Measurements from ENCODE around the gene GORAB. TPM values are rescaled to one million over a fixed set of nuclear protein-coding genes. Genes with fewer than 3 reads are reported as not detected.

Gene GORAB
- polyA plus RNA-seq, 1 donor from 2014 or later, result 17.8 TPM

DNA sequence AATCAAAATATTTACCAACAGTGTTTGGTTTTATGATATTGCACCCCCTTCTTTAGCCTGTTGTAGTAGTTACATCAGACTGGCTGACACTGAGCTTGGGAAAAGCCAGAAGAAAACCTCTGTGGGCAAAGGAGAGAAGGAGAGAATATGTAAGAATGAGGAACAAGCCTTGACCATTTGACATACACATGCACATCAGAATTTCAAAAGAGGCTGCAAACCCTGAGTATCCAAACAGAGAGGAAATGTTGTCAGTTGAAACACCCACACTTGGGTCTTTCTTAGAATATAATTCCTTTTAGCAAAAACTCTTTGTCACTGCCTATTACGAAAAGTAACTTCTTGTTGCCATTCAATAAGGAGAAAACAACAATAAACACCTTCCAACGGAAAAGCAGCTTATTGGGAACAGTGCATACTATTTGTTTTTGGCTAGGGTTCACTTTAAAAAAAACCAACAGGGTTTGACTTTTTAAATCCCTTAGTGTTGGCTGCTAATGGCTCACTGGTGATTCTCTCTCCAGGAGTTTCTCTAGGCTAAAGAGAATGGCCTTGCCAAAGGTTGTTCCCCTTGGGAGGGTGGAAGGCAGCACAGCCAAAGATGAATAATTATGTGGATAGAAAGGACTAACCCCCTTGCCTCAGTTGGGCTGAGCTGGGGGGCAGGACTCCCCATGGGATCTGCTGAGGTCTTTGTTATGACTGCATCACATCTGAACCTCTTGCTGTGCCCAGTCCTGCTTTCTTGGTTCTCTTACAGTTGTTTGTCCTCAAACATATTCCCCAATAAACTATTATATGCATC is 48.9 kb downstream of the GORAB start:
- Histone ChIP-seq H3K4me2 (ENCODE audit: low read length) (no peak overlapping the region), H3K4me3 (ENCODE audit: low read length) (no peak overlapping the region), H3K36me3 (ENCODE audit: insufficient read depth, low read length) (no peaks in the 10 kb centered on the region), H2AFZ (ENCODE audit: low read depth, low read length) (no peak overlapping the region), H3K79me2 (replicated peaks; ENCODE audit: insufficient read depth, low read length) (no peaks in the 10 kb centered on the region), H3K9ac (ENCODE audit: low read length) (no peak overlapping the region), H3K9me3 (ENCODE audit: low read length) (no peaks in the 10 kb centered on the region), H4K20me1 (ENCODE audit: insufficient read depth) (no peaks in the 10 kb centered on the region), H3F3A (ENCODE audit: insufficient read depth, low read length, poor library complexity, severe bottlenecking) (no peaks in the 10 kb centered on the region), H3K27me3 (ENCODE audit: insufficient read depth, low read depth, low read length) (peaks cover 7% of the 10 kb centered on the region), H3K9me2 (ENCODE audit: insufficient read depth, low read length) (no peaks in the 10 kb centered on the region), H3K27ac (ENCODE audit: low read length) (no peak overlapping the region)
- TF ChIP-seq CTCF (IDR thresholded peaks at IDR 0.05; ENCODE audit: poor library complexity, severe bottlenecking) (no peak), MXI1 (conservative IDR thresholded peaks at IDR 0.05; ENCODE audit: poor library complexity, severe bottlenecking) (no peak), RAD21 (conservative IDR thresholded peaks at IDR 0.05) (no peak), EZH2 (IDR thresholded peaks at IDR 0.05; ENCODE audit: borderline replicate concordance, insufficient read depth, low read length, poor library complexity, severe bottlenecking) (no peak), REST (IDR thresholded peaks at IDR 0.05; ENCODE audit: borderline replicate concordance) (no peak), POLR2AphosphoS5 (IDR thresholded peaks at IDR 0.05) (no peak), SMC3 (conservative IDR thresholded peaks at IDR 0.05; ENCODE audit: poor library complexity) (no peak), TAF1 (IDR thresholded peaks at IDR 0.05; ENCODE audit: low read depth) (no peak), EP300 (conservative IDR thresholded peaks at IDR 0.05; ENCODE audit: poor library complexity, severe bottlenecking) (no peak)

GRCh38 chr1:170583186-170583585 is 51.2 kb downstream of the GORAB start:
- no peaks in the 10 kb centered on the region for H3K9me3 ChIP-seq (ENCODE audit: low read length)
- no peaks in the 10 kb centered on the region for H3F3A ChIP-seq (ENCODE audit: insufficient read depth, low read length, poor library complexity, severe bottlenecking)
- no peaks in the 10 kb centered on the region for H4K20me1 ChIP-seq (ENCODE audit: insufficient read depth)
- H3K9me2 ChIP-seq (ENCODE audit: insufficient read depth, low read length), result no peaks in the 10 kb centered on the region
- H3K27ac ChIP-seq (ENCODE audit: low read length), result no peak overlapping the region
- no peaks in the 10 kb centered on the region for H3K36me3 ChIP-seq (ENCODE audit: insufficient read depth, low read length)
- H3K27me3 ChIP-seq (ENCODE audit: insufficient read depth, low read depth, low read length), result peaks cover 9% of the 10 kb centered on the region
- no peaks in the 10 kb centered on the region for H3K79me2 ChIP-seq (replicated peaks; ENCODE audit: insufficient read depth, low read length)
- no peak overlapping the region for H2AFZ ChIP-seq (ENCODE audit: low read depth, low read length)
- H3K4me2 ChIP-seq (ENCODE audit: low read length), result no peak overlapping the region
- H3K4me3 ChIP-seq (ENCODE audit: low read length), result no peak overlapping the region
- TF ChIP-seq REST (IDR thresholded peaks at IDR 0.05; ENCODE audit: borderline replicate concordance) (no peak), CTCF (IDR thresholded peaks at IDR 0.05; ENCODE audit: poor library complexity, severe bottlenecking) (no peak), RAD21 (conservative IDR thresholded peaks at IDR 0.05) (no peak), SMC3 (conservative IDR thresholded peaks at IDR 0.05; ENCODE audit: poor library complexity) (no peak), POLR2AphosphoS5 (IDR thresholded peaks at IDR 0.05) (no peak), MXI1 (conservative IDR thresholded peaks at IDR 0.05; ENCODE audit: poor library complexity, severe bottlenecking) (no peak), EZH2 (IDR thresholded peaks at IDR 0.05; ENCODE audit: borderline replicate concordance, insufficient read depth, low read length, poor library complexity, severe bottlenecking) (no peak), TAF1 (IDR thresholded peaks at IDR 0.05; ENCODE audit: low read depth) (no peak), EP300 (conservative IDR thresholded peaks at IDR 0.05; ENCODE audit: poor library complexity, severe bottlenecking) (no peak)
- no peak overlapping the region for H3K9ac ChIP-seq (ENCODE audit: low read length)
